NB4 (cell line): Measurements from ENCODE around the gene PARP2.

ENCODE experiments used
- CTCF ChIP-seq: IDR thresholded peaks from one replicate; pipeline ENCODE4 v1.5.1; 2012; ENCODE audit warnings: low read depth, low read length
- MYC ChIP-seq: IDR thresholded peaks from 2 replicates; pipeline ENCODE4 v1.6.1; 2011; ENCODE audit warnings: low read depth, low read length
- POLR2A ChIP-seq: IDR thresholded peaks from 2 replicates; pipeline ENCODE4 v1.6.1; 2011; ENCODE audit warnings: mild to moderate bottlenecking; ENCODE audit not compliant: insufficient read length; ENCODE audit errors: extremely low read depth
- TF ChIP-seq, protein P1 (sequence below): IDR thresholded peaks from 2 replicates; pipeline ENCODE4 v1.6.1; 2011; ENCODE audit warnings: low read depth, low read length

DNA sequence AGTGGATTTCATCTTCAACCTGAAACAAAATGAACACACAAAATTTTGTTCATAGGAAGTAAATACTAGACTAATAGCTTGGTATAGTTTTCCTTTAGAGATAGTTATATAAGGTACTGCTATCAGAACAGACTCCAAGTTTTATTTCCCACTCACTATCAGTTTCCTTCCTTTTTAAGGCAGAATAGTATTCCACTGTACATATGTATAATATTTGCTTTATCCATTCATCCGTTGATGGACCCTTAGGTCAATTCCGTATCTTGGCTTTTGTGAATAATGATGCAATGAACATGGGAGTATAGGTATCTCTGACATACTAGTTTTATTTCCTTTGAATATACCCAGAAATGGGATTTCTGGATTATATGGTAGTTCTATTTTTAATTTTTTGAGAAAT, 14.1 kb upstream of the PARP2 start:
- no peak for TF ChIP-seq CTCF
- no peak for TF ChIP-seq POLR2A
- TF ChIP-seq, protein P1, sequence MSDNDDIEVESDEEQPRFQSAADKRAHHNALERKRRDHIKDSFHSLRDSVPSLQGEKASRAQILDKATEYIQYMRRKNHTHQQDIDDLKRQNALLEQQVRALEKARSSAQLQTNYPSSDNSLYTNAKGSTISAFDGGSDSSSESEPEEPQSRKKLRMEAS: no peak
- no peak for TF ChIP-seq MYC
